Kidney (tissue), 14 donors: ENCODE results near the gene PNCK. TPM values are rescaled to one million over a fixed set of nuclear protein-coding genes. Genes with fewer than 3 reads are reported as not detected.
A peak's percentile ranks its signal among the peaks of the same experiment; 100 is the strongest.
"Not testable (repeated sequence)": the region's sequence is repeated elsewhere in the genome, so short reads cannot be mapped to it uniquely, and the experiment has no call there.

Experiments
- DNase-seq, 5 donors: peaks; one replicate each; pipeline ENCODE4 v3.0.0-alpha.2; 2013 to 2020
- FAIRE-seq: peaks from 2 replicates; lab custom pipeline; 2012; peaks lifted over from hg19 to GRCh38; lab: Jason Lieb, UNC
- H3K27ac ChIP-seq, 2 donors: one replicate each; pipeline ENCODE4 v1.7.0; 2013; ENCODE audit warnings: low read depth in 2 of 2, low read length in 2 of 2, inconsistent platforms in 1 of 2
- H3K27me3 ChIP-seq: one replicate; pipeline ENCODE4 v1.7.1; 2013; ENCODE audit warnings: low read length, inconsistent platforms; ENCODE audit not compliant: control insufficient read depth, insufficient read depth
- H3K36me3 ChIP-seq, 3 donors: one replicate each; pipeline versions ENCODE4 v1.7.0 to v1.7.1; 2013; ENCODE audit warnings: low read length in 3 of 3, control low read depth in 1 of 3, inconsistent platforms in 1 of 3; ENCODE audit not compliant: insufficient read depth in 3 of 3, control insufficient read depth in 2 of 3
- H3K4me1 ChIP-seq, 3 donors: one replicate each; pipeline versions ENCODE4 v1.7.0 to v1.7.1; 2013; ENCODE audit warnings: low read length in 3 of 3, inconsistent platforms in 1 of 3, low read depth in 1 of 3; ENCODE audit not compliant: control insufficient read depth in 2 of 3, insufficient read depth in 2 of 3
- H3K4me3 ChIP-seq, 3 donors: one replicate each; pipeline versions ENCODE4 v1.7.0 to v1.8.1; 2013; ENCODE audit warnings: low read length in 3 of 3, control low read depth in 1 of 3, inconsistent platforms in 1 of 3
- H3K9ac ChIP-seq, 3 donors: one replicate each; pipeline versions ENCODE4 v1.7.0 to v1.7.1; 2013; ENCODE audit warnings: low read length in 3 of 3, control low read depth in 1 of 3, inconsistent platforms in 1 of 3
- H3K9me3 ChIP-seq, 3 donors: one replicate each; pipeline versions ENCODE4 v1.7.0 to v1.7.1; 2013; ENCODE audit warnings: low read length in 3 of 3, control low read depth in 1 of 3, inconsistent platforms in 1 of 3; ENCODE audit not compliant: control insufficient read depth in 2 of 3, insufficient read depth in 1 of 3
- intact Hi-C: fragments of 100-400 bp; cut with DNase I; formaldehyde crosslinking; loops from one replicate; pipeline ENCODE4 v1.11.1; 2022
- polyA plus RNA-seq: library from polyadenylated mRNA; stranded (reverse); fragments of 350-450 nt; fragmentation: Illumina TruSeq; extraction: RNeasy Lipid Tissue Mini Kit (QIAGEN cat#74804); gene quantifications from one replicate; pipeline ENCODE4 v1.2.3, GENCODE V29; 2014; ENCODE audit warnings: low read depth, low replicate concordance; ENCODE audit not compliant: insufficient read depth
- total RNA-seq: library from RNA; stranded (reverse); fragmentation: NEBNext Ultra II Directional; extraction: Animal tissue kit (Norgen Biotek cat#: 25700); gene quantifications from one replicate; pipeline ENCODE4 v1.2.1, GENCODE V29; 2021
- TF ChIP-seq, protein P1 (sequence below): IDR thresholded peaks from 3 replicates; pipeline ENCODE4 v1.5.1; 2012; ENCODE audit warnings: mild to moderate bottlenecking, moderate library complexity, borderline replicate concordance; ENCODE audit not compliant: insufficient read depth; ENCODE audit errors: extremely low read depth
- donor health status: control.
- donor health status: control.
- donor health status: control.
- donor health status: control.
- donor health status: control.
- donor health status: DM: yes; HTN: yes; CAD: no.
- donor health status: Normal renal cell carcinoma (clear cell type).

PNCK gene
- total and polyA plus RNA-seq, 2 donors from 2014 or later: 1.5 to 5.5 TPM

DNA sequence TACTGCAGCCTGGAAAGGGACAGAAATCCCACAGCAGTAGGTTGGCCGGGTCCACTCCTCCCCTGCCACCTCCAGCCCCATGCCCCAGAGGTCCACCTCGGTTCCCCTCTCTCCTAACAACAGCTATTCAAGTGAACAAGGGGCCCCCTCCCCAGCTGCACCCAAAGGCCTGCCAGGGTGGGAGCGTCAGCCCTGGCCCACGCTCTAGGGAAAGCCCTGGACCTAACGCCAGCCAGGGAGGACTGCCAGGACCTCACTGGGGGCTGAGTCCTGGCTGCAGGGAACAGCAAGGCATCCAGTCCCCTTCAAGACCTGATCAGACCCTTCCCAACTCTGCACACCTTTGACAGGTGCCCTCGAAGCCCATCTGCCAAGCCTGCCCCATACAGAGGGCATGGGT, 27.4 kb upstream of the PNCK start:
- Histone ChIP-seq H3K36me3 (no peaks in the 10 kb centered on the region), H3K4me3 (no peak overlapping the region), H3K4me1 (peaks cover 0 to 11% (median 0%) of the 10 kb centered on the region in 3 donors), H3K27ac (no peak overlapping the region), H3K27me3 (no peaks in the 10 kb centered on the region), H3K9me3 (no peaks in the 10 kb centered on the region), H3K9ac (no peak overlapping the region)
- intact Hi-C loops: no loop called here
- FAIRE-seq: no peak
- TF ChIP-seq, protein P1, sequence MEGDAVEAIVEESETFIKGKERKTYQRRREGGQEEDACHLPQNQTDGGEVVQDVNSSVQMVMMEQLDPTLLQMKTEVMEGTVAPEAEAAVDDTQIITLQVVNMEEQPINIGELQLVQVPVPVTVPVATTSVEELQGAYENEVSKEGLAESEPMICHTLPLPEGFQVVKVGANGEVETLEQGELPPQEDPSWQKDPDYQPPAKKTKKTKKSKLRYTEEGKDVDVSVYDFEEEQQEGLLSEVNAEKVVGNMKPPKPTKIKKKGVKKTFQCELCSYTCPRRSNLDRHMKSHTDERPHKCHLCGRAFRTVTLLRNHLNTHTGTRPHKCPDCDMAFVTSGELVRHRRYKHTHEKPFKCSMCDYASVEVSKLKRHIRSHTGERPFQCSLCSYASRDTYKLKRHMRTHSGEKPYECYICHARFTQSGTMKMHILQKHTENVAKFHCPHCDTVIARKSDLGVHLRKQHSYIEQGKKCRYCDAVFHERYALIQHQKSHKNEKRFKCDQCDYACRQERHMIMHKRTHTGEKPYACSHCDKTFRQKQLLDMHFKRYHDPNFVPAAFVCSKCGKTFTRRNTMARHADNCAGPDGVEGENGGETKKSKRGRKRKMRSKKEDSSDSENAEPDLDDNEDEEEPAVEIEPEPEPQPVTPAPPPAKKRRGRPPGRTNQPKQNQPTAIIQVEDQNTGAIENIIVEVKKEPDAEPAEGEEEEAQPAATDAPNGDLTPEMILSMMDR: no peak
- peak in 1 of 5 donors; percentile 66 for DNase-seq

DNA sequence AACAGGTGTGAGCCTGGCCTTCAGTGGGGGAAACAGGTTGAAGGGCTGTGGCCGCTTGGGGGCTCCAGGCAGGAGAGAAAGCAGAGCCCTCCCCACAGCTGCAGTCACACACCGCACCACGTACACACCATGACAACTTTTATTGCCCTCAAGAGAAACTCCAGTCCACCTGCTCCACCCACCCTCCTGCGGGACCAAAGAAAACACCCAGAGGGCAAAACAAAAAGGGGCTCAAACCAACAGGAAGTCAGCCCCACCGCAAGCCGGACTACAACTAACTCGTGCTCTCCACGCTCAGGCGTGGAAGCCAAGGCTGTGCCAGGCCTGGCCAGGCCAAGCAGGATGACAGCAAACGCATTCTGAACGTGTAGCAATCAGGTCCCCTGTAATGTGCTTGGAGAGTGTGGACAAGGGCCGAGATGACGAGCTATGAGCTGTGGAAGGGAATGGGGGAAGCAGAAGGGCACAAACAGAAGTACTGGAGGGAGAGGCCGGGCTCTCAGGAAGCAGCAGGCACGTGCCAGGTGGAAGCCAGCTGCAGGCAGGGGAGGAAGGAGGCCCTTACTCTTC, 26.8 kb upstream of the PNCK start:
- intact Hi-C loops: no loop called here
- H3K4me1 ChIP-seq: peaks cover 0 to 11% (median 0%) of the 10 kb centered on the region in 3 donors
- TF ChIP-seq, protein P1: no peak
- no peaks in the 10 kb centered on the region for H3K36me3 ChIP-seq
- no peaks in the 10 kb centered on the region for H3K27me3 ChIP-seq
- H3K27ac ChIP-seq: peak overlapping the region in 1 of 2 donors; percentile 71
- H3K4me3 ChIP-seq: no peak overlapping the region
- DNase-seq (peak in 1 of 5 donors; percentile 59), FAIRE-seq (no peak)
- H3K9ac ChIP-seq: no peak overlapping the region
- H3K9me3 ChIP-seq: no peaks in the 10 kb centered on the region

DNA sequence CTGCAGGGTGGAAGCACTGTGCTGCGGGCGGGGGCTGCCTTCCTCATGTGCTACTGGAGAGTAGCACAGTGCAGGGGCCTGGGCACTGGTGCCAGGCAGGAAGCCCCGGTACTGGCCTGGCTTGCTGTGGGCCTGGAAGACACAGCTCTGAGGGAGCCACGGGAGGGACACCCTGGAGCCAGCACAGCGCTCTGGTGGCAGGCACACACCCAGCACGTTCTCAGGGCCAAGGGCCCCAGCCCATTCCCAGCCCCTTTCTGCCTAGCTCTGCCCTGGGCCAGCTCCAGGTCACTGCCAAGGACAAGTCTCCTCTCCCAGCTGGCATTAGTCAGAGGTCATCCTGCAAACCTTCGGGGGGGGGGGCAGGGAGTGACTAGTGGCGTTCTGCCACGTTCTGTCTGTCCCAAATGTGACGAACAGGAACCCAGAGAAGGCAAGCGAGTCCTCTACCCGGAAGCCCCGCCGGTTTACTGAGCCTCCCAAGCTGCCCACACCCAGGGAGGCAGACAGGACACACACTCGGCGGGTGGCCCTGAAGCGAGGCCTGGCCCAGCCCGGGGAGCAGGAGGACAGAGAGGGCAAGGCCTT, 26.3 kb upstream of the PNCK start:
- H3K9ac ChIP-seq, FAIRE-seq, H3K36me3 ChIP-seq, H3K27me3 ChIP-seq, intact Hi-C loops, H3K4me3 ChIP-seq, H3K9me3 ChIP-seq: not testable (repeated sequence)
- Histone ChIP-seq H3K4me1 (peaks cover 0 to 11% (median 0%) of the 10 kb centered on the region in 3 donors), H3K27ac (peak overlapping the region; percentile 60 to 71)
- peak in 1 of 5 donors; percentile 85 for DNase-seq

GRCh38 chrX:153699210-153699783, 25.7 kb upstream of the PNCK start:
- H3K27me3 ChIP-seq, H3K9me3 ChIP-seq, FAIRE-seq, H3K4me3 ChIP-seq, H3K36me3 ChIP-seq, DNase-seq, H3K9ac ChIP-seq, intact Hi-C loops: not testable (repeated sequence)
- Histone ChIP-seq H3K4me1 (peaks cover 0 to 11% (median 0%) of the 10 kb centered on the region in 3 donors), H3K27ac (peak overlapping the region in 1 of 2 donors; percentile 57)
